ENCODE data around the gene GLRA1.
A peak's percentile ranks its signal among the peaks of the same experiment; 100 is the strongest.

The GLRA1 gene

DNA sequence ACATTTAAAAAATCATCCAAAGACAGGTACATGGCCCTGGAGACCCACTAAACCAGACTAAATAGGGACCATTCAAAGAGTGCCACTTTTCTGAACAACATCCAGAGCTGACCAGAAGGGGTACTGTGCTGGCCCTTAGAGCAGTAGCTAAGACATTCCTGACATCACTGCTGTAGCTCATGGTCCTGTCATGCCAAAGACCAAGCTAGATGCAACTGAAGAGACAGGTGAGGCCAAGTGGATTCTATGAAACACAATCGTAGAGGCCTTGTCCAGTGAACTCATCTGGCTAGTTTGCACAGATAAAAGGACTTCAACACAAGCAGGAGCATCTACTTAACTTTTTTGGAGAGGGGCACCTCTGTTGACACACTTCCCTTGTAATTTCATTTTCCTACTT is 109.6 kb downstream of the GLRA1 start:
- TF ChIP-seq, protein P1, sequence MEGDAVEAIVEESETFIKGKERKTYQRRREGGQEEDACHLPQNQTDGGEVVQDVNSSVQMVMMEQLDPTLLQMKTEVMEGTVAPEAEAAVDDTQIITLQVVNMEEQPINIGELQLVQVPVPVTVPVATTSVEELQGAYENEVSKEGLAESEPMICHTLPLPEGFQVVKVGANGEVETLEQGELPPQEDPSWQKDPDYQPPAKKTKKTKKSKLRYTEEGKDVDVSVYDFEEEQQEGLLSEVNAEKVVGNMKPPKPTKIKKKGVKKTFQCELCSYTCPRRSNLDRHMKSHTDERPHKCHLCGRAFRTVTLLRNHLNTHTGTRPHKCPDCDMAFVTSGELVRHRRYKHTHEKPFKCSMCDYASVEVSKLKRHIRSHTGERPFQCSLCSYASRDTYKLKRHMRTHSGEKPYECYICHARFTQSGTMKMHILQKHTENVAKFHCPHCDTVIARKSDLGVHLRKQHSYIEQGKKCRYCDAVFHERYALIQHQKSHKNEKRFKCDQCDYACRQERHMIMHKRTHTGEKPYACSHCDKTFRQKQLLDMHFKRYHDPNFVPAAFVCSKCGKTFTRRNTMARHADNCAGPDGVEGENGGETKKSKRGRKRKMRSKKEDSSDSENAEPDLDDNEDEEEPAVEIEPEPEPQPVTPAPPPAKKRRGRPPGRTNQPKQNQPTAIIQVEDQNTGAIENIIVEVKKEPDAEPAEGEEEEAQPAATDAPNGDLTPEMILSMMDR (IDR thresholded peaks at IDR 0.05; ENCODE audit: low read length, missing control alignments) = no peak
- no peak for DNase-seq (ENCODE audit: low read depth)
- no peak overlapping the region for H3K4me3 ChIP-seq (replicated peaks; ENCODE audit: low read depth, low read length)

DNA sequence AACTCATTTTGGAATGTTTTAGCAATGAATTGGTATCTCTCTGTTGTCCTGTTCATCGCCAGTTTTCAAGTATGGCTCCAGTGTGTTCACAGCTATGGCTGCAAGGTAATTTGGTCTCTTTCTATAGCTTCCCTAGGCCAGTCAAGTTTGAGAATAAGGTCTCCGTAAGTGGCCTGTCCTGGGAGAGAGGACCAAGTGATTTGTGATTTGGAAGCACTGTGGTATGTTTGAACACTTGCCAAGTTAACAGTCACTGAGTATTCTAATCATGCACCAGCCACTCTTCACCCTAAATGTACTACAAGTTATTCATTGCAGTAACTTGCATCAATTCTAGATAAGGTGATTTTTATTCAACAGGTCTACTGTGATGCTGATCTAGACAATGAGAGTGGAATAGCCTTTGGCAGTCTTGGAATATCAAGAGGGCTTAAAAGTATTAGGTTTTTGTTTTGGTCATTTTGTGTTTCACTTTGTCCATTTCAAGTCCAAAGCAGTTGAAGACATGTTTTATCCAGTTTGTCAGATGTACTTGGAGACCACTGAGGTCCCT is 111.8 kb downstream of the GLRA1 start:
- TF ChIP-seq, protein P1 (IDR thresholded peaks at IDR 0.05; ENCODE audit: low read length, missing control alignments) = no peak
- DNase-seq (ENCODE audit: low read depth) = peak; percentile 37

DNA sequence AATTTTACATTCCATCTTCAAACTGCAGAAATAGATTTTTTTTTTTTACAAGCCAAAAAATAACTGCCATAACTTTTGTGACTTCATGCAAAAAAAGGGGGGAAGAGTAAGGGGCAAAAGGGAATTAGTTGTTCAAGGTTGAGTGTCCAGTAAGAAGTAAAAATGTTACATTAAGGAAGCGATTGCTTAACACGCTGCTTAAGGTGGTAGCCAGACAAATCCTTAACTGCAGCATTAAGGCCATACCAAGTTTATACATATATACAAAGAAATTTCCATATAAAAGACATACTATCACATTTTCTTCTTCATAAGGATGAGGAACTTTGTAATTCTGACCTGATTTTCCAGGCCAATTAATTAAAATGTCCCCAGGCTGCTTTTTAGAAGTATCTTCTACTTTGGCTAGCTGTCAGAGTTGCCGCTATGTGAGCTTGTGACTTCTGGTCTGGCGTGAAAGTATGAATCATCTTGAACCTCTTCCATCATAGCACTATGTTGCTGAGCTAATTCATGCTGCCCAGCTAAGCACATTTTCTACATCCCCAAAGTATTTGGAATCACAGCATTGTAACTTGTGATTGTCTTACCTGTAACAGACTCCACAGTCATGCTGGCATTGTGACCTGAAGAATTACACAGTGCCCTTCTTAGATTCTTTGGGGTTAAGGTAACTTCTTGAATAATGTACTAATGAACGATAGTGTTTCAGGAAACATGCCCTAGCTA is 112.9 kb downstream of the GLRA1 start:
- no peak overlapping the region for H3K4me3 ChIP-seq (replicated peaks; ENCODE audit: low read depth, low read length)
- TF ChIP-seq, protein P1 (IDR thresholded peaks at IDR 0.05; ENCODE audit: low read length, missing control alignments) = no peak
- peak; percentile 75 for DNase-seq (ENCODE audit: low read depth)

More for the DNA sequence above, 111.8 kb downstream of the GLRA1 start:
- no peak overlapping the region for H3K4me3 ChIP-seq (replicated peaks; ENCODE audit: low read depth, low read length)

DNA sequence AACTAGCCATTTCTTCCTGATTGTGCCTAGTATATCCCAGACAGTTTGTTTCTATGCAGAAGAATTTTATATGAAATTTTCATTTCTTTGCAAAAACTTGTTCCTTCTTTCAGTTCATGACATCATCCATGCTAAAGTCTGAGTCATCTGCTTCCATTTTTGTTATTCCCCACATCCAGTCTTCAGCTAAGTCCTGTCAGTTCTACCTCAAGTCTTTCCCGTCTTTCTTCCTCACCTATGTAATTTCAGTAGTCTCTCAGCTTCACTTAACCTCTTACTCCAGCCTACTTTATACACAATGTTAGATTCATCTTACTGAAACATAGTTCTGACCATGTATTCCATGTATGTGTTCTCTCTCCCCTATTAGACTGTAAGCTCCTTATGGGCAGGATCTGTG is 113.8 kb downstream of the GLRA1 start:
- TF ChIP-seq, protein P1 (IDR thresholded peaks at IDR 0.05; ENCODE audit: low read length, missing control alignments) = no peak
- no peak for DNase-seq (ENCODE audit: low read depth)
- no peak overlapping the region for H3K4me3 ChIP-seq (replicated peaks; ENCODE audit: low read depth, low read length)

DNA sequence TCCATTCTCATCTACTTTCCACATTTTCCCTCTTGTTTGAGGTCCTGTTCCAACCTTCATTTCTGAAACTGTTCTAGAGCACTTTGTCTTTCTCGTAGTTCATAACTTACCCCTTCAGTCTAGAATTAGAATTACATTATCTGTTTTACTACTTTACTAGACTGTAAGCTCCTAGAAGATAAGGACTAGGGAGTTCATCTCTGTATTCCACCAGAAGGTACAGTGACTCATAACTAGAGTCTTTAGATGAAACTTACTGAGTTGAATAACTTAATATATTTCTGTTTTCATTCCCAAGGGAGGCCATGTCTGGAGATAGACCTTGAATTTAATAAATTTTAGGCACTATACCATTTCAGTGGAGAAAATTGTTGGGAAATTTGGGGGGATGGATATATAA is 114.2 kb downstream of the GLRA1 start:
- peak; percentile 21 for DNase-seq (ENCODE audit: low read depth)
- TF ChIP-seq, protein P1 (IDR thresholded peaks at IDR 0.05; ENCODE audit: low read length, missing control alignments) = no peak
- H3K4me3 ChIP-seq (replicated peaks; ENCODE audit: low read depth, low read length) = no peak overlapping the region

DNA sequence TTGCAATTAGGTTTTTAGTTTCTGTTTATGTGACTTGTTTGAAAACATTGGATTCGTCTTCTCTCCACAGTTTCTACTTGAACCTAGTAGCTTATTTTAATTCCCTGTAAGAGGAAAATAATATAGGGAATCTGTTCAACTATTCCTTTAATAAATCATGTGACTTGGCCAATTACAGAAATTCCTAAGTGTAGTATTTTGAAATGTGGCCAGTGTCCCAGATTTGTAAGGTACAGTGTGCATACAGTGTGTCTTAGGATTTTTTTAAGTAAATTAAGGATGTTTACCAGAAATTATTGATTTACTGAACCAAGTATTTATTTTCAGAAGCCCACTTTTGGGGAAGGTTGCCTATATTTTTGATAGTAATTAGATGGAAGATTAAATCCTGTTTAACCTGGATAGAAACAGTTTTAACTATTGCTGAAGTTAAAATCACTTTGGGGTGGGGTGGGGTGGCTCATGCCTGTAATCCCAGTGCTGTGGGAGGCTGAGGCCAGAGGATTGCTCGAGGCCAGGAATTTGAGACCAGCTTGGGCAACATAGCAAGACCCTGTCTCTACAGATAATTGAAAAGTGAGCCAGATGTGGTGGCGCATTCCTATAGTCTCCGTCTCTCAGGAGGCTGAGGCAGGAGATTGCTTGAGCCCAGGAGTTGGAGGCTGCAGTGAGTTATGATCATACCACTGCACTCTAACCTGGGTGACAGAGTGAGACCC is 116.0 kb downstream of the GLRA1 start:
- DNase-seq (ENCODE audit: low read depth) = peak; percentile 44
- no peak overlapping the region for H3K4me3 ChIP-seq (replicated peaks; ENCODE audit: low read depth, low read length)
- TF ChIP-seq, protein P1 (IDR thresholded peaks at IDR 0.05; ENCODE audit: low read length, missing control alignments) = no peak

Data from fibroblast of pulmonary artery (primary cell).